Measurements from ENCODE around the gene GABBR1.

GABBR1 gene

DNA sequence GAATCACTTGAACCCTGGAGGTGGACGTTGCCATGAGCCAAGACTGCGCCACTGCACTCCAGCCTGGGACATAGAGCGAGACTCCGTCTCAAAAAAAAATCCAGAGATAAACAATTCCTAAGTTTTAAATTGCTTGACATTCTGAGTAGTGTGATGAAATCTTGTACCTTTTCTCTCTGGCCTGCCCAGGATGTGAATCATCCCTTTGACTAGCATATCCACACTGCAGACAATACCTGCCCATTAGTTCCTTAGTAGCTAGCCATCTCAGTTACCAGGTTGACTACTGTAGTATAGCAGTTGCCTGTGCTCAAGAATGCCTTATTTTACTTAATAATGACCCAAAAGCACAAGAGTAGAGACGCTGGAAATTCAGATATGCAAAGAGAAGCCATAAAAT lies 45.1 kb upstream of the GABBR1 start (continued):
- TF ChIP-seq, protein P1, sequence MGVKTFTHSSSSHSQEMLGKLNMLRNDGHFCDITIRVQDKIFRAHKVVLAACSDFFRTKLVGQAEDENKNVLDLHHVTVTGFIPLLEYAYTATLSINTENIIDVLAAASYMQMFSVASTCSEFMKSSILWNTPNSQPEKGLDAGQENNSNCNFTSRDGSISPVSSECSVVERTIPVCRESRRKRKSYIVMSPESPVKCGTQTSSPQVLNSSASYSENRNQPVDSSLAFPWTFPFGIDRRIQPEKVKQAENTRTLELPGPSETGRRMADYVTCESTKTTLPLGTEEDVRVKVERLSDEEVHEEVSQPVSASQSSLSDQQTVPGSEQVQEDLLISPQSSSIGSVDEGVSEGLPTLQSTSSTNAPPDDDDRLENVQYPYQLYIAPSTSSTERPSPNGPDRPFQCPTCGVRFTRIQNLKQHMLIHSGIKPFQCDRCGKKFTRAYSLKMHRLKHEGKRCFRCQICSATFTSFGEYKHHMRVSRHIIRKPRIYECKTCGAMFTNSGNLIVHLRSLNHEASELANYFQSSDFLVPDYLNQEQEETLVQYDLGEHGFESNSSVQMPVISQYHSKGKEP (tag by site-specific recombination; IDR thresholded peaks at IDR 0.05): no peak
- TF ChIP-seq ZNF837 (tag by site-specific recombination; IDR thresholded peaks at IDR 0.05) (no peak), ZNF214 (tag by site-specific recombination; IDR thresholded peaks at IDR 0.05; ENCODE audit: borderline replicate concordance) (no peak), ZNF558 (tag by site-specific recombination; IDR thresholded peaks at IDR 0.05) (no peak)

DNA sequence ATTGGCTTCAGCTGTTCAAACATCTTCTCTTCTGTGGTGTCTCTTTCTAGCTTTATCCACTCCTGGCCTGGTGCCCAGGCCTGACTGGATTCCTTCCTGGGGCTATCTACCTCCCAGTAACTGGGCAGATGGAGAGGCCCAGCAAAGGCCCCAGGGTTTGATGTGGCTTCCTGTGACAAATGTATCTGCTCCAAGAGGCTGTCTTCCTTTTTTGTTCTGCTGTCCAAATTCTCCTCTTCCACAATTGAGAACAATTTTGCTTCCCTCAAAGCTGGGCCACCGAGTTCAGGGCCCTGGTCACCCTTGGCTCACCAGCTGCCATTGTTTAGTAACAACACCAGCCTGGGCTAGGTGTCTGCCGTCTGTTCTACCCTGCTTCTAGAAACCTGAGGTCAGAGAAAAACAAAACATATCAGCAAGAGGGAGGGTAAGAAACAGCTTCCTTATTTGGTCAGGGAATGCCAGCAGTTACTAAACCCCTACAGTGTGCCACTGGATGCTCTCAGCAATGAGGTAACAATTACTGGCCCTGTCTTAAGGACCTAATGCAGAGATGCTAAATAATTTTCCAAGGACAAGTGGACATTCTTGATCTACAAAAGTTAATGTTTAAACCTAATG lies 44.1 kb upstream of the GABBR1 start:
- TF ChIP-seq ZNF133 (tag by site-specific recombination; IDR thresholded peaks at IDR 0.05) (no peak), ZNF670 (tag by site-specific recombination; IDR thresholded peaks at IDR 0.05; ENCODE audit: low read depth) (no peak), ZNF473 (tag by site-specific recombination; IDR thresholded peaks at IDR 0.05) (no peak), ZNF510 (tag by site-specific recombination; IDR thresholded peaks at IDR 0.05; ENCODE audit: insufficient replicate concordance) (no peak), TRIM28 (IDR thresholded peaks at IDR 0.05; ENCODE audit: borderline replicate concordance, low read length) (peak; percentile 53; the same call in 1 of the 2 replicates)
- Histone ChIP-seq H3K36me3 (ENCODE audit: control insufficient read depth in 2 of 2, insufficient read depth in 1 of 2, low read length in 2 of 2) (no peaks in the 10 kb centered on the region), H3K27ac (ENCODE audit: extremely low read depth, low read depth, low read length) (no peak overlapping the region), H3K4me1 (ENCODE audit: control insufficient read depth, insufficient read depth, low read length) (no peaks in the 10 kb centered on the region), H3K4me3 (ENCODE audit: low read depth, low read length) (no peak overlapping the region), H3K9me3 (ENCODE audit: control insufficient read depth, insufficient read depth, low read depth, low read length) (no peaks in the 10 kb centered on the region)
- CTCF ChIA-PET: interaction anchor here (0.6 to 4.2 kb wide), 7 partner anchors 13 to 60 kb away, joined by 3 to 42 read pairs (median 6); no protein-coding TSS in a partner anchor
- POLR2A ChIA-PET: interaction anchor here (0.7 kb wide), 1 partner anchor 44 kb away, joined by 3 read pairs; the partner anchor contains the start of gene GABBR1

DNA sequence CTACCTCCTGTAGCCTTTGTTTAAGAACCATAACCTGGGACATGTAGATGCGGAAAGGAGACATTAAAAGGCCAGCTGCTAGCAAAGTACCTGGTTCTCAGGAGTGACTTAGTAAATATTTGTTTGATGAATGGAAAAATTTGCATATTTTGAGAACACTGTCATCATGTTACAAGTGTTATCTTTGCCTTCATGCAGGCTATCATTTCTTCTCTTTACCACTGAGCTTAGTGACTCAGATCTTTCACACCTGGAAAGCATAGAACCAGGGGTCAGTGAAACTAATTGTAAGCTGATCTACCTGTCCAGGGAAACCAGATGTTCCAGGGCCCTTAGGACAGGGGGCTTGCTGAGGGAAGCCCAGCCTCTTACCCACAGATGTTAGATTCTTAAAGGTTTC lies 42.6 kb upstream of the GABBR1 start:
- Histone ChIP-seq H3K4me1 (ENCODE audit: control insufficient read depth, insufficient read depth, low read length) (no peaks in the 10 kb centered on the region), H3K36me3 (ENCODE audit: control insufficient read depth in 2 of 2, insufficient read depth in 1 of 2, low read length in 2 of 2) (no peaks in the 10 kb centered on the region), H3K4me3 (ENCODE audit: low read depth, low read length) (no peak overlapping the region), H3K27ac (ENCODE audit: extremely low read depth, low read depth, low read length) (no peak overlapping the region), H3K9me3 (ENCODE audit: control insufficient read depth, insufficient read depth, low read depth, low read length) (no peaks in the 10 kb centered on the region)
- CTCF ChIA-PET: interaction anchor here (0.6 to 4.2 kb wide), 8 partner anchors 10 to 1017 kb away, joined by 3 to 42 read pairs (median 6); no protein-coding TSS in a partner anchor
- POLR2A ChIA-PET: interaction anchor here (0.7 to 1.0 kb wide), 2 partner anchors 26 to 1376 kb away, joined by 4 to 7 read pairs; no protein-coding TSS in a partner anchor
- TF ChIP-seq ZNF549 (tag by site-specific recombination; IDR thresholded peaks at IDR 0.05) (no peak), ZNF10 (tag by site-specific recombination; IDR thresholded peaks at IDR 0.05) (no peak), MYNN (tag by site-specific recombination; IDR thresholded peaks at IDR 0.05; ENCODE audit: borderline replicate concordance) (no peak), ZNF433 (tag by site-specific recombination; IDR thresholded peaks at IDR 0.05; ENCODE audit: low read depth) (no peak), ZNF121 (tag by site-specific recombination; IDR thresholded peaks at IDR 0.05) (no peak), ZNF157 (tag by site-specific recombination; IDR thresholded peaks at IDR 0.05) (no peak), TCF7L2 (IDR thresholded peaks at IDR 0.05; ENCODE audit: borderline replicate concordance, low read depth, low read length) (no peak), ZNF221 (tag by site-specific recombination; IDR thresholded peaks at IDR 0.05; ENCODE audit: borderline replicate concordance) (no peak), HOXA7 (CRISPR knock-in tag; IDR thresholded peaks at IDR 0.05; ENCODE audit: borderline replicate concordance) (no peak), ZBTB20 (tag by site-specific recombination; IDR thresholded peaks at IDR 0.05) (no peak)
- TF ChIP-seq, protein P2, sequence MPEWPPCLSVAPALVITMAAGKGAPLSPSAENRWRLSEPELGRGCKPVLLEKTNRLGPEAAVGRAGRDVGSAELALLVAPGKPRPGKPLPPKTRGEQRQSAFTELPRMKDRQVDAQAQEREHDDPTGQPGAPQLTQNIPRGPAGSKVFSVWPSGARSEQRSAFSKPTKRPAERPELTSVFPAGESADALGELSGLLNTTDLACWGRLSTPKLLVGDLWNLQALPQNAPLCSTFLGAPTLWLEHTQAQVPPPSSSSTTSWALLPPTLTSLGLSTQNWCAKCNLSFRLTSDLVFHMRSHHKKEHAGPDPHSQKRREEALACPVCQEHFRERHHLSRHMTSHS (tag by site-specific recombination; IDR thresholded peaks at IDR 0.05): no peak
- TF ChIP-seq, protein P3, sequence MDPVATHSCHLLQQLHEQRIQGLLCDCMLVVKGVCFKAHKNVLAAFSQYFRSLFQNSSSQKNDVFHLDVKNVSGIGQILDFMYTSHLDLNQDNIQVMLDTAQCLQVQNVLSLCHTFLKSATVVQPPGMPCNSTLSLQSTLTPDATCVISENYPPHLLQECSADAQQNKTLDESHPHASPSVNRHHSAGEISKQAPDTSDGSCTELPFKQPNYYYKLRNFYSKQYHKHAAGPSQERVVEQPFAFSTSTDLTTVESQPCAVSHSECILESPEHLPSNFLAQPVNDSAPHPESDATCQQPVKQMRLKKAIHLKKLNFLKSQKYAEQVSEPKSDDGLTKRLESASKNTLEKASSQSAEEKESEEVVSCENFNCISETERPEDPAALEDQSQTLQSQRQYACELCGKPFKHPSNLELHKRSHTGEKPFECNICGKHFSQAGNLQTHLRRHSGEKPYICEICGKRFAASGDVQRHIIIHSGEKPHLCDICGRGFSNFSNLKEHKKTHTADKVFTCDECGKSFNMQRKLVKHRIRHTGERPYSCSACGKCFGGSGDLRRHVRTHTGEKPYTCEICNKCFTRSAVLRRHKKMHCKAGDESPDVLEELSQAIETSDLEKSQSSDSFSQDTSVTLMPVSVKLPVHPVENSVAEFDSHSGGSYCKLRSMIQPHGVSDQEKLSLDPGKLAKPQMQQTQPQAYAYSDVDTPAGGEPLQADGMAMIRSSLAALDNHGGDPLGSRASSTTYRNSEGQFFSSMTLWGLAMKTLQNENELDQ (tag by site-specific recombination; IDR thresholded peaks at IDR 0.05; ENCODE audit: low read depth): no peak
- TF ChIP-seq, protein P4, sequence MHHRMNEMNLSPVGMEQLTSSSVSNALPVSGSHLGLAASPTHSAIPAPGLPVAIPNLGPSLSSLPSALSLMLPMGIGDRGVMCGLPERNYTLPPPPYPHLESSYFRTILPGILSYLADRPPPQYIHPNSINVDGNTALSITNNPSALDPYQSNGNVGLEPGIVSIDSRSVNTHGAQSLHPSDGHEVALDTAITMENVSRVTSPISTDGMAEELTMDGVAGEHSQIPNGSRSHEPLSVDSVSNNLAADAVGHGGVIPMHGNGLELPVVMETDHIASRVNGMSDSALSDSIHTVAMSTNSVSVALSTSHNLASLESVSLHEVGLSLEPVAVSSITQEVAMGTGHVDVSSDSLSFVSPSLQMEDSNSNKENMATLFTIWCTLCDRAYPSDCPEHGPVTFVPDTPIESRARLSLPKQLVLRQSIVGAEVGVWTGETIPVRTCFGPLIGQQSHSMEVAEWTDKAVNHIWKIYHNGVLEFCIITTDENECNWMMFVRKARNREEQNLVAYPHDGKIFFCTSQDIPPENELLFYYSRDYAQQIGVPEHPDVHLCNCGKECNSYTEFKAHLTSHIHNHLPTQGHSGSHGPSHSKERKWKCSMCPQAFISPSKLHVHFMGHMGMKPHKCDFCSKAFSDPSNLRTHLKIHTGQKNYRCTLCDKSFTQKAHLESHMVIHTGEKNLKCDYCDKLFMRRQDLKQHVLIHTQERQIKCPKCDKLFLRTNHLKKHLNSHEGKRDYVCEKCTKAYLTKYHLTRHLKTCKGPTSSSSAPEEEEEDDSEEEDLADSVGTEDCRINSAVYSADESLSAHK (tag by site-specific recombination; IDR thresholded peaks at IDR 0.05): no peak
- TF ChIP-seq, protein P5, sequence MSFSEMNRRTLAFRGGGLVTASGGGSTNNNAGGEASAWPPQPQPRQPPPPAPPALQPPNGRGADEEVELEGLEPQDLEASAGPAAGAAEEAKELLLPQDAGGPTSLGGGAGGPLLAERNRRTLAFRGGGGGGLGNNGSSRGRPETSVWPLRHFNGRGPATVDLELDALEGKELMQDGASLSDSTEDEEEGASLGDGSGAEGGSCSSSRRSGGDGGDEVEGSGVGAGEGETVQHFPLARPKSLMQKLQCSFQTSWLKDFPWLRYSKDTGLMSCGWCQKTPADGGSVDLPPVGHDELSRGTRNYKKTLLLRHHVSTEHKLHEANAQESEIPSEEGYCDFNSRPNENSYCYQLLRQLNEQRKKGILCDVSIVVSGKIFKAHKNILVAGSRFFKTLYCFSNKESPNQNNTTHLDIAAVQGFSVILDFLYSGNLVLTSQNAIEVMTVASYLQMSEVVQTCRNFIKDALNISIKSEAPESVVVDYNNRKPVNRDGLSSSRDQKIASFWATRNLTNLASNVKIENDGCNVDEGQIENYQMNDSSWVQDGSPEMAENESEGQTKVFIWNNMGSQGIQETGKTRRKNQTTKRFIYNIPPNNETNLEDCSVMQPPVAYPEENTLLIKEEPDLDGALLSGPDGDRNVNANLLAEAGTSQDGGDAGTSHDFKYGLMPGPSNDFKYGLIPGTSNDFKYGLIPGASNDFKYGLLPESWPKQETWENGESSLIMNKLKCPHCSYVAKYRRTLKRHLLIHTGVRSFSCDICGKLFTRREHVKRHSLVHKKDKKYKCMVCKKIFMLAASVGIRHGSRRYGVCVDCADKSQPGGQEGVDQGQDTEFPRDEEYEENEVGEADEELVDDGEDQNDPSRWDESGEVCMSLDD (tag by site-specific recombination; IDR thresholded peaks at IDR 0.05): no peak

Data from HEK293 (cell line).